Left colon (tissue), 2 donors: Measurements from ENCODE around the gene STK32B. TPM values are rescaled to one million over a fixed set of nuclear protein-coding genes. Genes with fewer than 3 reads are reported as not detected.

Source experiments
- ATAC-seq: fragments of 200-7000 bp; cut with Tn5 transposase; one replicate; pipeline ENCODE4 v1.9.1; 2020; ENCODE audit warnings: mild to moderate bottlenecking, moderate library complexity
- DNase-seq, 2 donors: peaks; one replicate each; pipeline ENCODE4 v3.0.0-alpha.2; 2020
- intact Hi-C, 2 donors: fragments of 100-400 bp; cut with DNase I in 1 of 2; cut with micrococcal nuclease in 1 of 2; formaldehyde crosslinking; loops; one replicate each; pipeline versions ENCODE4 v1.11.2 to v1.14.0; 2022; cut with DNase I, micrococcal nuclease
- total RNA-seq, 2 donors: library from RNA; stranded (reverse); fragmentation: NEBNext Ultra II Directional; extraction: Animal tissue kit (Norgen Biotek cat#: 25700); gene quantifications; one replicate each; pipeline ENCODE4 v1.2.1, GENCODE V29; 2021
- donor health status: DM: no; HTN: no; CAD: no.
- donor health status: DM: yes; HTN: yes; CAD: no.

The STK32B gene
- total RNA-seq, 2 donors from 2014 or later = 0.40 to 0.78 TPM

- ATAC-seq = no peak
- intact Hi-C loops = no loop called here
- no peak for DNase-seq
Measured at GRCh38 chr4:5112333-5113095, 61.2 kb downstream of the STK32B start.

- intact Hi-C loops = no loop called here
- DNase-seq (no peak), ATAC-seq (no peak)
Measured at GRCh38 chr4:5114950-5115349, 63.7 kb downstream of the STK32B start.

- intact Hi-C loops = no loop called here
- DNase-seq = no peak
- no peak for ATAC-seq
Measured at GRCh38 chr4:5118091-5118786, 67.0 kb downstream of the STK32B start.

GRCh38 chr4:5118994-5119835 lies 67.9 kb downstream of the STK32B start:
- ATAC-seq (no peak), DNase-seq (no peak)
- intact Hi-C loops = no loop called here

- intact Hi-C loops = no loop called here
- ATAC-seq (no peak), DNase-seq (no peak)
Measured at GRCh38 chr4:5120067-5120466, 68.8 kb downstream of the STK32B start.

GRCh38 chr4:5120468-5120867 lies 69.2 kb downstream of the STK32B start:
- intact Hi-C loops = no loop called here
- no peak for ATAC-seq
- DNase-seq = no peak

GRCh38 chr4:5122114-5122513 lies 70.8 kb downstream of the STK32B start:
- no peak for DNase-seq
- no peak for ATAC-seq
- intact Hi-C loops = no loop called here

- no peak for ATAC-seq
- intact Hi-C loops = no loop called here
- no peak for DNase-seq
Measured at GRCh38 chr4:5124876-5125275, 73.6 kb downstream of the STK32B start.

- intact Hi-C loops = no loop called here
- ATAC-seq = no peak
- DNase-seq = no peak
Measured at GRCh38 chr4:5125321-5125720, 74.0 kb downstream of the STK32B start.

GRCh38 chr4:5126231-5126630 lies 75.0 kb downstream of the STK32B start:
- ATAC-seq = no peak
- intact Hi-C loops = no loop called here
- no peak for DNase-seq

GRCh38 chr4:5126857-5127256 lies 75.6 kb downstream of the STK32B start:
- intact Hi-C loops = no loop called here
- DNase-seq = no peak
- no peak for ATAC-seq

GRCh38 chr4:5127556-5127955 lies 76.3 kb downstream of the STK32B start:
- intact Hi-C loops = no loop called here
- DNase-seq = no peak
- ATAC-seq = no peak

GRCh38 chr4:5128569-5128968 lies 77.3 kb downstream of the STK32B start:
- no peak for ATAC-seq
- intact Hi-C loops = no loop called here

GRCh38 chr4:5133201-5133600 lies 81.9 kb downstream of the STK32B start:
- ATAC-seq (no peak), DNase-seq (no peak)
- intact Hi-C loops = no loop called here

More at GRCh38 chr4:5128569-5128968, 77.3 kb downstream of the STK32B start:
- no peak for DNase-seq

- ATAC-seq = no peak
Measured at GRCh38 chr4:5133933-5134594, 82.8 kb downstream of the STK32B start.

GRCh38 chr4:5134620-5135019 lies 83.3 kb downstream of the STK32B start:
- intact Hi-C loops = no loop called here
- DNase-seq (no peak), ATAC-seq (no peak)

More at GRCh38 chr4:5133933-5134594, 82.8 kb downstream of the STK32B start:
- no peak for DNase-seq
- intact Hi-C loops = no loop called here

GRCh38 chr4:5137226-5137625 lies 85.9 kb downstream of the STK32B start:
- intact Hi-C loops = no loop called here
- ATAC-seq (no peak), DNase-seq (no peak)

- ATAC-seq (no peak), DNase-seq (no peak)
- intact Hi-C loops = no loop called here
Measured at GRCh38 chr4:5137927-5138326, 86.6 kb downstream of the STK32B start.

- DNase-seq (no peak), ATAC-seq (no peak)
- intact Hi-C loops = no loop called here
Measured at GRCh38 chr4:5138389-5138788, 87.1 kb downstream of the STK32B start.
